GM18508 (cell line): ENCODE results near the gene NPFFR2.
A peak's percentile ranks its signal among the peaks of the same experiment; 100 is the strongest.
"Not testable (repeated sequence)": the region's sequence is repeated elsewhere in the genome, so short reads cannot be mapped to it uniquely, and the experiment has no call there.

Experiments used
- ATAC-seq: cut with Tn5 transposase; IDR thresholded peaks from one replicate; pipeline ENCODE4 v1.9.1; 2021; ENCODE audit warnings: moderate number of reproducible peaks; ENCODE audit not compliant: insufficient read depth, unreplicated experiment

The NPFFR2 gene

DNA sequence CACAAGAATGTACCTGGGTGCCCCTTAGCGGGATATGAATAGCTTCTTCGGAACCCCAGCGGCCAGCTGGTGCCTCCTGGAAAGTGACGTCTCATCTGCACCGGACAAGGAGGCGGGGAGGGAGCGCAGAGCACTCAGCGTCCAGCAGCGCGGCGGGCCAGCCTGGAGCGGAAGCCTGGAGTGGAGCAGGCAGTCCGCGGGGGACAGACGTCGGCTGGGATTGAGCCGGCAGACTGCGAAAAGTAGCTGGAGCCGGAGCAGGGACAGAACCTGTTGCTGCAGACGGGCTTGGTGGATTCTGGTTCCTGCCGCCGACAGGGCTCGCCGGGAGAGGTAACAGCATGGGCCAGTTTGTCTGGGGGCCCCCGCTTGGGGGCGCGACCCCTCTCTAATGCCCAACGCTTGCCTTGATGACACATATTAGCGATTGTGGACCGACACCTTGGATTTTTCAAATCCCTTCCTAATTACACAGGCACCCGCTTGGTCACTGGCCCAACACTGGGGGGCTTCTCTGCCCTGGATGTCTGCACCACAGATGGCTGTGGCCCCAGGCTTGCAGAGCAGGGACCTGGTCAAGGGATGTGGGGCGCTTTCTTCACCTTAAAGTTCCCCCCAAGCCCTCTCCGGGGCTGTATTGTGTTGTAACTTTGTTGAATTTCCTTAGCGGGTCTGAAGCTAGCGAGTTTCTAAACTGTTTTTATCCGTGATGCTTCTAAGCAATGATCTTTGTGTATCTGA is at the start of gene NPFFR2:
TSS of gene NPFFR2 (plus strand) at position 133 of the 741 bp plus-strand sequence. CDS start 96,592 bp downstream, outside the sequence.
- ATAC-seq, result no peak

DNA sequence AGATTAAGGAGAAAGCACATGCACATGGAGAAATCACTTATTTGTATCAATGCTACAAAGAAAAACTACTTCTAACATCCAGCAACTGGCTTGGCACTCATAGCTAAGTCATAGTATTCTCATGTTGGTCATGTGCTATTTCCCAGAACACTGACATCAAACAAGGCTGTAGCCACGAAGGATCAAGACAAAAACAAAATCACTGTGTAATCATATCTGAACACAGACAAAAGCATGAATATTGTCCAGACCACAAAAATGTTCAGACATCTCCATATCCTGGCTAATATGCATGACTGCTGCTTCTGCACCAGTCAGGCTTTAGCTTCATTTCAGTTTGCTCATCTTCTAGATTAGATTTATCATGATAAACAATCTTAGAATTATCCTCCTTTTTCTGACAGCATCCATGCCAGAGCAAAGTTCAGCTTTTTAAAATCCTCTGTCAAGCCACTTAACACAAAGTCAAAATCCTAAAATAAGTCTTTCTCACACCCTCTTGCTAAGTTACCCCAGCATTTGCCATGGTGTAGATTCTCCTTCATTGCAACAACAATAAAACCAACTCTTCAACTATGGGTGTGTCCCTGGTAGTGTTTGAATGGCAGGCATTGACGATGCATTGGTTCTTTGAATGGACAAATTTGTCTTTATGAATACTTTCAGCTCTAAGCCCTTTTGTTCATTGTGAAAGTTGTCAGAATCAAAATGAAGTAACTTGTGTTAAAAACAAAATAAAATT is 39.1 kb upstream of the NPFFR2 start:
- ATAC-seq, result no peak

DNA sequence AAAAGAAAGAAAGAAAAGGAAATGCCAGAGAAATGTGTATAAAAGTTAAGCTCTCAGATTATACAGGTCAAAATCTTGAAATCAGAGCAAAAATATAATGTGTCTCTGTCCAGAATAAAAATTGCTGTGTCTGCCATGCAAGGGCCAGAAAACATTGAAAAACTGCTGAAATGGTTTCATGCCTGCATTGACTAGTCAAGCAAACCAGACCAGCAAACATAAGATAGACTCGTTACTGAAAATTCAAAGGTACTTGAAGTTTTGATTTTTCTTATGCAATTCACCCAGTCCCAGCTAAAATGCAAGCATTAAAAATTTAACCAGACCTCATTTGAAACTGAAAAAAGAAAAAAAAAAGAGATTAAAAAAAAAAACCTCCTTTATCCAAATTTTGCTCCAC is 37.2 kb upstream of the NPFFR2 start:
- ATAC-seq, result no peak

DNA sequence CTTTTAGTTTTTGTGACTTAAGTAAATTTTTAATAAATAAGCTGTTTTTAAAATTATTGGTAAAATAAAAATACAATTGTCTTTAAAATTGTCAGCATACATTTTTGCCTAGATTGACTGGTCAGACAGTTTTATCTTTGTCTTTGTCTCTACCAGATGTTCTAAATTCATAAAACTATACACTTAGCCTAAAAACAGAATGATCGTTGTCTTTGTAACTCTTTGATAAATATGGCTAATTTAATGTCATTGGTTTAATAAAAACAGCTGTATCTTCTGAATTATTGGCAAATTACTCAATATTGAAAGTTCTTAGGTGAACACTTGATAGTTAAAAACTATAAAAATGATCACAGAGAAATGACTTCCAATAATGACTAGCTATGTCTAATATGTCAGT is 36.5 kb upstream of the NPFFR2 start:
- ATAC-seq, result no peak

DNA sequence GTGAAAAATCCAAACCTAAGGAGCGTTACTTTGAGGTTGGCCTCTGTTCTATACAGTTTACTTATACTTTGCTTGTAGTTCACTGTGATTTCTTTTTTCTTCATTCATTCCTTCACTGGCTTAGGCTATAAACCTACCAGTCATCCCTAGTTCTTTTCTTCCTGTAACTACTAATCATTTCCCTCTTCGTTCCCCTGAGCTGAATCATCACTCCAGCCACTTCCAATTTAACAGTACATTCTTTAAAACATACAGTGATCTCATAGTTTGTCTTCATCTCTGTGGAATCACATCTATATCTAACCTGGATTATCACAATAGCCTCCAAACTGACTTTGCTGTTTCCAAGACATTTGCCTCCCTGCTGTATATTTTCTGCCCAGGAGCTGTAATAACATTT is 25.2 kb upstream of the NPFFR2 start:
- no peak for ATAC-seq

DNA sequence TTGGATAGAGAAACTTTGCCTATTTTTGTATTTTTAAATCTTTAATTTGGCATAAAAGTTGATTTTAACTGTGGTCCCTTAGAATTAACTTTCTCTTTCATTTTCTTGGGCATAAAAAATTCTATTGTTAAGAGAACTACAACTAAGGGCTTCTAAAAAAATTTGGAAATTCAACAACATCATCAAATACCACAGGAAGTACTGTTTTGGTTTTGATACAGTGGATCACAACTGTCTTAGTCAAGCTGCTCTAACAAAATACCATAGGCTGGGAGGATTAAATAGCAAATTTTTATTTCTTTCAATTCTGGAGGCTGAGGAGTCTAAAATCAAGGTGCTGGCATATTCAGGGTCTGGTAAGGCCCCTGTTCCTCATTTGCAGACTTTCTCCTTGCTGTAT is 19.9 kb upstream of the NPFFR2 start:
- ATAC-seq, result no peak

DNA sequence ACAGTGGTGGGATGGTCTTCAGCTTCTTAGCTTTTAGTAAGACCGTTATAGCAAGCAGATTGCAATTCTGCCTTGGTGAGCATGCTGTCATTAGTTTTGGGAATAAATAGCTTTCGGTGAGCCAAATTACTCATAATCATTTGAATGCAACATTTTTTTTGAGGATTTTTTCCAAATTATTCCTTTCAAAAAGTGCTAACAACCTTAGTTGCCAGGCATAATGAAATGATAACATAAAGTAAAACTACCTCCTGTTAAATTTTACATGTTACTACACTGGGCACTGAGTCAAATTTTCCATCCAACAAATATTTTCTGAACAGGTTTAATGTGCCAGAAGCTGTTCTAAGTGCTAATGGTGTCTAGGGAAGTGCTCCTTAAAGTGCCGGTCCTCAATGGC is 15.8 kb upstream of the NPFFR2 start:
- no peak for ATAC-seq

DNA sequence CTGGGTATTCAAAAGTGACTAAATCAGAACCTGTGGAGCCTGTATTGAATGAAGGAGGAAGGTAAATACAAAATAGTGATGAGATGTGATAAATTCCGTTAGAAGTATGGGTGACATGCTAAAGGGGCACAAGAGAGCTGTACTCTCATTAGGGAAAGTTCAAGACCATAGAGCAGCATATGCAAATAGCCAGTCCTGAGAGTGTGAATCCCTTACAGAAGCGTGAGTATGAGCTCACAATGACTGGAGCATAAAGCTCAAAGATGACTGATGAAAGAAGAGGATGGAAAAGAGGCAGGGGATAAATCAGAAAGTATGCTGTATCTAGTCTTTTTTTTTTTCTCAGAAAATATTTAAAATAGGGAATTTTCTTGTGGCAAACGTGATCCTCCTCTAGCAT is 12.1 kb upstream of the NPFFR2 start:
- ATAC-seq, result no peak

DNA sequence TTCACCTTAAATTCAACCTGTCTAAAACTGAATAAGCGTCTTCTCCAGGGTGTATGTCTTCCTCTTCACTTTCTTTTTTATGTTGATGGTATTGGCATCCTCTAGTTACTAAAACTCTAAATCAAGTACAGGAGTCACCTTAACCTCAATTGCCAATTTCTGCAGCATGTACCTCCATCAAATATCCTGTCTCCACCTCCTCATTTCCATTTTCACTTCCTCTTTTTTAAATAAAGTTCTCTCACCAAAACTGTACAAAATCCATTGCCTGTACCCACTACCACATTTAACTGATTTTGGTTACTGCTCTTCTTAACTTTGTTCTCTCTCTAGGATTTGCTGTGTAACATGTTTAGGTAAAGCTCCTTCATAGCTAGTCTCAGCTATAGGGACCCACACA is 9.2 kb upstream of the NPFFR2 start:
- ATAC-seq, result no peak

DNA sequence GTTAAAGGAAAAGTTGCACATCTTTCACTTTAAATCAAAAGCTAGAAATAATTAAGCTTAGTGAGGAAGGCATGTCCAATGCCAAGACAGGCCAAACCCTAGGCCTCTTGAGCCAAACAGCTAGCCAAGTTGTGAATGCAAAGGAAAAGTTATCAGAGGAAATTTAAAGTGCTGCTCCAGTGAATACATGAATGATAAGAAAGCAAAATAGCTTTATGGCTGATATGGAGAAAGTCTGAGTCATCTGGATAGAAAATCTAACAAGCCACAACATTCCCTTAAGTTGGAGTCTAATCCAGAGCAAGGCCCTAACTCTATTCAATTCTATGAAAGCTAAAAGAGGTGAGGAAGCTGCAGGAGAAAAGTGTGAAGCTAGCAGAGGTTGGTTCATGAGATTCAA is 23.8 kb downstream of the NPFFR2 start:
- ATAC-seq, result no peak

DNA sequence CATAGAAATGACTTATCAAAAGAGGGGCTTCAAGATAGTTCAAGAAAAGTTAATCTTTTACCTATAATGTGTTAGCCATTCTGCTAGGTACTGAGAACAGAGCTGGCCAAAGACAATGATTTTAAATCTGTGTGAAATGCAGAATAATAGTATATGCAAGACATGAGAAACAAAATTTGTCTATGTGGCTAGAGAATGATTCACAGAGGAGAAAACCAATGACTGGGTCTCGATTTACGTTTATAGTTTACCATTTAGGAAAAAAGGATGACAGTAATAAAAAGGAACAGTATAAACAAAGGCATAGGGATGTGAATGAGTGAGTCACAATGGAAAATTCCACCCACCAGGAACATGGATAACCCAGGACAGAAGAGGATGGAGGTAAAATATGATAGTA is 31.9 kb downstream of the NPFFR2 start:
- no peak for ATAC-seq

DNA sequence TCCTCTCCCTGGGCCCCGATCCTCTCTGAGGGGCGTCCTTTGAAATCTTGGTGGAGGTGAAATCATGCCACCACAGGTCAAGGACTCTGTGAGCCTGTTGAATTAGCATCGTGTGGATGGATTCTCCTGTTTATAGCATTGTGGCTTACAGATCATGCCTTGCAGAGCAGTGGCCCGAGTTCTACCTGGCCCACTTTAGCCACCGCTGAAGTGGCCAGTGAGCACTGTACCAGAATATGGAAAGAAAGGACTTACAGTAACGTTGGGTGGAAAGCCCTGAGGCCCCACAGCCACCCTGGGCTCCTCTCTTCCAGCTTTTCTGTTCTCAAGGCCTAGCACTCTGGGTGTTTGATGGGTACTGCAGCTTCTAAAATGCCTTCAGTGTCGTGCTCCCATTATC is 35.3 kb downstream of the NPFFR2 start:
- ATAC-seq, result no peak

DNA sequence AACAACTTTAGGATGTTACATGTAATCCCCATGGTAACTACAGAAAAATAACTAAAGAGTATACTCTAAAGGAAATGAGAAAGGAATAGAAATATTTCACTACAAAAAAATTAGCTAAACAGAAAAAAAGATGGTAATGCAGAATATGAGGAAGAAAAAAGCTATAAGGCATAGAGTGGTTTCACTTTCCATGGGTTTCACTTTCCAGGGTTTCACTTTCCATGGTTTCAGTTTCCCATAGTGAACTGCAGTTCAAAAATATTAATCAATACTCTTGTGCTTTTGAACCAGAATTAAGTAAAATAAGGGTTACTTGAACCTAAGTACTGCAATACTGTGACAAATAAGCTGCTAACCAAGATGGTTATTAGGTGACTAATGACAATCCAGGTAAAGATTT is 42.0 kb downstream of the NPFFR2 start:
- no peak for ATAC-seq

DNA sequence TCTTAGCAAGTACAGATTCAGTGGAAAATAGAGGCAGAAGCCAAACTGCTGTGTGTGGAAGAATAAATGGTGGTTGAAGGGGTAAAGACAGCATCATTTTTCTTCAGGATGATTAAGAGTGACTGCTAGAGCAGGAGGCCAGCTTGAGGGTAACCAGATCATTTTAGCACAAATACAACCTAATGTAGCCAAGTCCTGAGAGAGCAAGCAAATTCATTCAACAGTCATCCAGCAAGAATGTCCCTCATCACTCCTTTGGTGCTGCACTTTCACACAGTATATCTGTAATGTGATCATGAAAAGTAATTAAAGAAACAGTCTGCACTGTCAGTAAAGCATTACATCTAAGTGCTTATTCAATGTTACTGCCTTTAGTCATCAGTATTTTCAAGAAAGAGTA is 44.8 kb downstream of the NPFFR2 start:
- ATAC-seq, result no peak

DNA sequence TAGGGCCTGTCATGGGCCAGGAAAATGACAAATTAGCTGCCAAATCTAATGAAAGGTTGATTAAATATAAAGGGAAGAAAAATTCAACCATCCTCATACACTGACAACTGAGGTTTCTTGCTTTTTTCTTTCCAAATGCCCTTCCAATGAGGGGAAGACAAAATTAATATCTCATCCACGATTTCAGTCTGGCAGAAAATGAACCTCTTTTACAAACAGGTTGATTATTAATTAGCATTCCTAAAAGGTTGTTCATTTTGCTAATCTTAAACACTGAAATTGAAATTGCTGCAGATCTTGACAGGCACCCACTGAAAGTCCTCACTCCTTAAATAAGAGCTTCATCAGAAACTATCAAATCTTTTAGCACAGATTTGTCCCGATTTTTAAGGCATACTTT is 45.5 kb downstream of the NPFFR2 start:
- ATAC-seq, result no peak

DNA sequence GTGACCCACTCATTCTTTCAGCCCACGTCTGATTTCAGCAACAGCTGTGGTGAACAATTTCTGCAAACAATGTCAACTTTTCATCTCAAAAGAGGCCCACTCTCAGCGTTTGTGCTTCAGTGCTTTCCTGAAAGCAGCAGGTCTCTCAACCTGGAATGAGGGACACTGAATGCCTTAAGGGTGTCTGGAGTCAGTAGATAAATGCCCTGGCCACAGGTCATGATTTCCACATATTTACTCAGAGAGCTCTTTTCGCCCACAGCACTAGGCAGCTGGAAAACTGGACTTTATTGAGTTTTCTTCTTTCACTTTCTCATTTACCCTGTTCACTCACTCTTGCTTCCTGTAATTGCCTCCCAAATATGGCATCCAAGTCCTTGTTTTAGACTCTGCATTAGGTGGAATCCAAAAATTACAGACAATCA is 52.8 kb downstream of the NPFFR2 start:
- ATAC-seq, result peak; percentile 71

DNA sequence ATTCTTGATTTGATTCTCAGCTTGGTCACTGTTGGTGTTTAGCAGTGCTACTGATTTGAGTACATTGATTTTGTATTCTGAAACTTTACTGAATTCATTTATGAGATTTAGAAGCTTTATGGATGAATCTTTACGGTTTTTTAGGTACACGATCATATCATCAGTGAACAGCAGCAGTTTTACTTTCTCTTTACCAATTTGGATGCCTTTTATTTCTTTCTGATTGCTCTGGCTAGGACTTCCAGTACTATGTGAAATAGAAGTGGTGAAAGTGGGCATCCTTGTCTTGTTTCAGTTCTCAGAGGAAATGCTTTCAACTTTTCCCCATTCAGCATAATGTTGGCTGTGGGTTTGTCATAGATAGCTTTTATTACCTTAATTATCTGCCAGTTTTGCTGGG is 58.8 kb downstream of the NPFFR2 start:
- ATAC-seq, result not testable (repeated sequence)

DNA sequence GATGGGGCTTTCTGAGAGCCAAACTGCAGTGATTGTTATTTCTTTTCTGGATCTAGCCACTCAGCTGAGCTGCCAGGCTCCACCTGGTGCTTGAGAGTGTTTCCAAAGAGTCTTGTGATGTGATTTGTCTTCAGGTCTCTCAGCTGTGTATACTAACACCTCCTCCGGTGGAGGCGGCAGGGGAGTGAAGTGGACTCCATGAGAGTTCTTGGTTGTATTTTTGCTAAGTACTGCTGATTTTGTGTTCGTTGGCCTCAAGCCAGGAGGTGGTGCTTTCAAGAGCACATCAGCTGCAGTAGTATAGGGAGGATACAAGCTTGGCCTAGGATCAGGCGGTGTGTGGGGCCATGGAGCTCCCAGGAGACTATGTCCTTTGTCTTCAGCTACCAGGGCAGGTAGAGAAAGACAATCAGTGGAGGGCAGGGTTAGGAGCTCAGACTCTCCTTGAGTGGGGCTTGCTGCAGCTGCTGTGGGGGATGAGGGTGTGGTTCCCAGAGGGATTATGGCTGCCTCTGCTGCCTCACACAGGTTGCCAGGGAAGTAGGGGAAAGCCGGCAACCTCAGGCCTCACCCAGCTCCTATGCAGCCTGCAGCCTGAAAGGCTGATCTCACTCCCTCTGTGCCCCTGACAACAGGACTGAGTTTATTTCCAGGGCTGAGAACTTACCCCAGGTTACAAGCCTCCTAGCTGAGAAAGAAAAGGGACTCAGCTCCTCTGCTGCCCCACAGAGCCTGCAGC is 62.4 kb downstream of the NPFFR2 start:
- ATAC-seq, result no peak

DNA sequence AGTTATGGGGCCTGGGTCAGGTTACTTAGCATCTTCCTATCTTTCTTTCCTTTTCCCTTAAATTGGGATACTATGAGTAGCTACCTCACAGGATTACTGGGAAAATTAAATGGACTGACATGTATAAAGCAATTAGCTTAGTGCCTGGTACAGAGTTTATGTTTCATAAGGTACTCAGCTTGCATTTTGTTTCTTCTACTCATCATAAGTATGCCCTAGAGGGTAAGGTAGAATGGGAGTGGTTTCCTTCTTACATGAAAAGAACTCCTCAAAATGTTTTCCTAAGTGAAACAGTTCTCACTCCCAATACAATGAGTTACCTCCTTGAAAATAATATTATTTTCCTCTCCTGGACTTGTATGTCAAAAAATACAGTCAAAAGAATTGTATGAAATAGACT is 75.7 kb downstream of the NPFFR2 start:
- no peak for ATAC-seq

DNA sequence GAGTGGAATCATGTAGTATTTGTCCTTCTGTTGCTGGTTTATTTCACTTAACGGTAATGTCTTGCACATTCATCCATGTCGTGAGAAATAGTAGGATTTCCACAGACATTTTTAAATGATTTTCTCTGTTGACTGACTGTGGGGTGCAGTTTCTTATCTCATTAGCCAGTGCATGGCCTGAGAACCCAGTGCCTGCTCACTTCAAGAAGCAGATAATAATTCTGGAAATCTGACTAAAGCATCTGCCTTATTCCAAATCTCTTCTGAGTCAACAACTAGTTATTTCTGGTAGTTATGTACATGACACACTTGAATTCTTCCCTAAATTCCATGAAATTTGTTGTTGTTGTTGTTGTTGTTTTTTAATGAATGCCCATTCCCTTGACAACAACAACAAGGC is 77.6 kb downstream of the NPFFR2 start:
- ATAC-seq, result no peak

DNA sequence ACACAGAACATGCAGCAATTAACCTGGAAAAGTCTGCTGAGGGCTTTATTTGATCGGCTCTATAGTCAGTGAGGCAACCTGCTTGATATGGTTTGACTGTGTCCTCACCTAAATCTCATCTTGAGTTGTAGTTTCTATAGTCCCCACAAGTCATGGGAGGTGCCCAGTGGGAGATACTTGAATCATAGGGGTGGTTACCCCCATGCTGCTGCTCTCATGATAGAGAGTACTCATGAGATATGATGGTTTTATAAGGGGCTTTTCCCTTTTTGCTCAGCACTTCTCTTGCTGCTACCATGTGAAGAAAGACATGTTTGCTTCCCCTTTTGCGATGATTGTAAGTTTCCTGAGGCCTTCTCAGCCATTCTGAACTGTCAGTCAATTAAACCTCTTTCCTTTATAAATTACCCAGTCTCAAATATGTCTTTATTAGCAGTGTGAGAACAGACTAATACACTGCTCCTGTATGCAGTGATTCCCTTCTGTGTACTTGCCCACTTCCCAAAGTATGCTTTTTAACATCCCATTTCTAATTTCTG is 78.2 kb downstream of the NPFFR2 start:
- no peak for ATAC-seq
